GM12874 (cell line): Measurements from ENCODE around the gene RDH11.

Experiments
- CTCF ChIP-seq: IDR thresholded peaks from 2 replicates; pipeline ENCODE4 v1.5.1; 2011; ENCODE audit warnings: low read depth, mild to moderate bottlenecking, control low read depth, low read length, moderate library complexity; ENCODE audit not compliant: insufficient read depth

RDH11 gene

GRCh38 chr14:67645414-67645813 lies 50.1 kb downstream of the RDH11 start:
- no peak for TF ChIP-seq CTCF

GRCh38 chr14:67644428-67644827 lies 51.1 kb downstream of the RDH11 start:
- no peak for TF ChIP-seq CTCF

GRCh38 chr14:67643713-67644112 lies 51.9 kb downstream of the RDH11 start:
- TF ChIP-seq CTCF = no peak

GRCh38 chr14:67641902-67642749 lies 53.4 kb downstream of the RDH11 start:
- TF ChIP-seq CTCF = no peak

GRCh38 chr14:67641480-67641879 lies 54.1 kb downstream of the RDH11 start:
- no peak for TF ChIP-seq CTCF

GRCh38 chr14:67638642-67639041 lies 56.9 kb downstream of the RDH11 start:
- no peak for TF ChIP-seq CTCF

- no peak for TF ChIP-seq CTCF
These were observed 59.1 kb downstream of the RDH11 start for GRCh38 chr14:67636361-67636919.
